Fibroblast of gingiva (primary cell): ENCODE measurements around the gene NHLH2.

ENCODE experiments used
- DNase-seq: peaks from one replicate; pipeline ENCODE4 v3.0.0-alpha.2; 2011; ENCODE audit warnings: low read depth

Gene NHLH2

DNA sequence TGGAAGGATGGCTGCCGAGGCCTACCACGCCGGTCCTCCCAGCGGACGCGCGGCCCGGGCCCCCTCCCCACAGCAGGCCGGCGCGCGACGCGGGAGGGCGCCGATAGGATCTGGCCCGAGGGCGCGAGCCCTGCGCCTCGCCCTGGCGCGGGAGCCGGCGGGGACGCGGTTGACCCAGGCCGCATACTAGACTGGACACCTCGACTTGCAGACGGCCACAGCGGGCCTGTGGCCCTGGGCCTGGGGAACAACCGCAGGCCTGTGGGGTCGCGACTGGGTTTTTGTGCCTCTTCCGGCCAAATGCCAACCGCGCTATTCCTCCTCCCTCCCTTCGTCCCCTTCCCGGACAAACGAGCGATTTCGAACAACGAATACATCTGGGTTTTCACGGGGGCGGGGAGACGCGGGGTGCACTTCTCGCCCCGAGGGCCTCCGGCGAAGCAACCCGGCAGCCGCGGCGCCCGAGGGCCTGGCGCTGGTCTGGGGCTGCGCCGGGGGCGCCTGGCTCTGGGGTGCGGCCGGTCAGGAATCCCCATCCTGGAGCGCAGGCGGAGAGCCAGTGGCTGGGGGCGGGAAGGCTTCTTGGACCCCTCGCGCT, 2.4 kb downstream of the NHLH2 start:
- no peak for DNase-seq

DNA sequence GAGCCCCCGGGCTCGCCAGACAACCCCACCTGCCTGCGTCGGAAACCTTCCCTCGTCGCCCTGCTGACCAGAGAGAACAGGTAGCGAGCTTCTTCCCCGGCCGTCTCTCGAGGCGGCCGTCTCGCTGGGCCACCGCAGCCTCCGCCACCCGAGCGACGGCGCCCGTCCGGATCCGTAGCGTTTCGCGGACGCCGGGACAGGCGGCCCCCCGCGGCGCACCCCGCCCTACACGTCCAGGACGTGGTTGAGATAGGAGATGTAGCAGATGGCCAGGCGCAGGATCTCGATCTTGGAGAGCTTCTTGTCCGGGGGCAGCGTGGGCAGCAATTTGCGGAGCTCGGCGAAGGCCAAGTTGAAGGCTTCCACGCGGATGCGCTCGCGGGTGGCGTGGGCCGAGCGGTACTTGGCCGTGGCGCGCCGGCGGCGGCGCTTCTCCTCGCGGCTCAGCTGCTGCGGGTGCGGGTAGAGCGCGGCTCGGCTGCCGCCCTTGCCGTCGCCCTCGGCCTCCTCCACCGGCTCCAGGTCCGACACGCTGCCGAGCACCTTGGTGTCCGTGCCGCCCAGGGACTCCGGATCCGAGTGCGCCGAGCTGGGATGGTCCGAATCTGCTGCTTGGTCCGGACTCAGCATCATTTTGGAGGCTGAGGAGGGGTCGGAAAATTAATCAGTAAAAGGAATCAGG, 3.0 kb downstream of the NHLH2 start:
- no peak for DNase-seq

DNA sequence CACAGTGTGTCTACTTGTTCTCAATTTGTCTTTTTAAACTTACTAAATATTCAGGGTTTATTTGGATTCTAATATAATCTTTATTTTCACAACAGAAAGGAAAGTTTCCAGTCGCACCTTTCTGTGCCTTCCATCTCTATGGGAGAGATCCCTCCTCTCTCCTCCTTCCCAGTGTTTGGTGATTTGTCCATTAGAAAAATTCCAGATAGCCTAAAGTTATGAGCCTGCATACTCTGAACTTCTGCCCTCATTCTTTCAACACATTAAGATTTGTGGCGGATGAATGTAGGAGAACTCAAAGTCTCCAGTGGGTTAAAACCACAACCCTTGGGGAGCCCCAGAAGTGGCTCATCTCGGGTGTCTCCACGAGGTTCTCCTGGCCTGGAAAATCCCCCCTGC, 3.6 kb downstream of the NHLH2 start:
- no peak for DNase-seq

DNA sequence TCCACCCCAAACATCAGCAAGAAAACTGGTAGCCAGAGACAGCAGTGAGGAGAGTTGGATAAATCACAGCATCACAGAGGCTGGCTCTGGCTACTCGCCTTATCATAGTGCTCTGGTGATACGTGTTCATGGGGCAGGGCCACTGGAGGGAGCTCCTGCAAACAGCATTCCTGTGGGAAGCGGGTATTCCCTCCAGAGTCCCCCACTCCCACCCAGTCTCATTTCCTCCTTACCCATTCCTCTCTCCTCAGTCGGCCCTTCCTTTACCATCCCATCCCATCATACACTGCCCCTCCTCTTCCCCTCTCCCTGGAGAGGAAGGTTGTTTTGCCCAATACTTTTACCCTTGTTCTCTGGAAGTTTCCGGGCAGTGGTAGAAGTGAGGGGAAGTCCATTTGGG, 7.1 kb downstream of the NHLH2 start:
- no peak for DNase-seq

DNA sequence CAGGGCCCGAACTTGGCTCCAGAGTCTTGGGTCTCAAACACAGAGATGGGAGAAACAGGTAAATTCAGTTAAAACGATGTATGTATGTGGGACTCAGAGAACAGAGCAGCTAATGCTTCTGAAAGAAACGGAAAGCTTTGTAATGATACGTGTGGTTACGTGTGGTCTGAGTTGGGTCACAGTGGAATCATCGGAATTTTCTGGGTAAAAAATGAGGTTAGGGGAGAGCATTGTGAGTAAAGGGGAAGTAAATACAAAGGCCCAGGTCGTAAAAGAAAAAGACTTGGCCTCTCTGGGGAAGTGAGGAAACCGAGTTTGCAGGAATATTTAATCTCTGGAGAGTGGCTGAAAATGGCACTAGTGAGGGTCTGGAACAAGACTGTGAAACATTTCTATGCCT, 8.3 kb downstream of the NHLH2 start:
- DNase-seq, result no peak

DNA sequence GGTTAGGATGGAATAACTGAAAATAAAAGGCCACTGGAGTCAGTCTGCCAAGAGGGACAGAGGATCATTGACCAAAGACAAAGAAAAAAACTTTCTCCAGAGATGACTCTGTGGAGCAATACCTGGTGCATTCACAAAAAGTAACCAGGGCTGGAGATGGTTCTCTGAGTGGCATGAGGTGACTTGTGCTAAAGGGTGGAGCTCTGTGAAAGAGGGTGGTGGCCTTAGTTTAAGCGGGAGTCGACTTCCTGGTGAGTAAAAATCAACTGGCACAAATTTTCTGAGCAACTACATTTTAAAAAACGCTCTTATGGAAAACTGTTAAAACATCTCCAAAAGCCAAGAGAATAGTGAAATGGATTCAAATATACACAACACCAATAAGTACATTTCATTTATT, 10.0 kb downstream of the NHLH2 start:
- no peak for DNase-seq

DNA sequence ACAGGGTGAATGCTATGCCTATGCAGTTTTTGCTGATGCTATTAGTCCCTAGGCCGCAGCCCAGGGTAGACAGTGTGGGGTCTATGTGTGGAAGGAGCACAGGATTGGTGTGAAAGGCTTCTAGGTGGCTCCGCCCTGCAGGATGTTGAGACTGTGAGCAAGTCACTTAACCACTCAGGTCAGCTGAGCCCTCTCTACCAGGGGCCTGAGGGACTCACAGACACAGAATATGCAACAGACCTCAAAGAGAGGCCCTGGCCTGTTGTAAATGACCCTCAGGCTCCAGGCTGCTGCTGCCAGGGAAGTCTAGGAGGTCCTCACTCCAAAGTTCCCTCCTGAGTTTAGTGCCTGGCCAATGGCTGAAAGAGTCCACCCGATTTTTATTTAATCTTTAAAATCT, 11.0 kb downstream of the NHLH2 start:
- DNase-seq, result no peak

DNA sequence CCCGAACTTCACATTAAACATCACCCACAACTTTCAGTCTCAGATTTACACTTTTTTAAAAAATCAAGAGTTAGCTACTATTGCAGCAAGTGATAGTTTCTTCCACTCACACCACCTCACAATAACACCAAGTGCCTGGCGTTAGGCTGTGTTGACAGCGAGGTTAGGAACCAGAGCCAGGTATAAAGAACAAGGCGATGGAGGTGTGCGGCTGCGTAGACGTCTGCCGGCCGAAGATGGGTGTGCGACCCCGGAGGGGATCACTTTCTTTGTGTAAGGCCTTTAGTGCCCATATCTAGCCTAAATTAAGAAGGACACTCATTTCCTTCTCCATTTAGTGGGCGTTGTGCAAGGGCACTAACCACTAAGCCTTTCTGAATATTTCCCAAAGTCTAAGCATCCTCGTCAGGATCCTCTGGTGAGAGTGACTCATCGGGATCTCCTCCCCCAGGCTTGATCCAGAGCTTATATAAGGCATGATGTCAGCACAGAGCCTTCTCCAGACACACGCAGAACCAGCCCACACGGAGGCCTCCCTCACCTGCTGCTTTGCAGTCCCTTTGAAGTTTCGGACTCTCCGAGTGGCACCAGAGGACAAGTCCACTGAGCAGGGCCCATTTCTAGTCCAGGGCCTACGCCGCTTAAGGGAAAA, 11.8 kb downstream of the NHLH2 start:
- DNase-seq, result peak; percentile 54

DNA sequence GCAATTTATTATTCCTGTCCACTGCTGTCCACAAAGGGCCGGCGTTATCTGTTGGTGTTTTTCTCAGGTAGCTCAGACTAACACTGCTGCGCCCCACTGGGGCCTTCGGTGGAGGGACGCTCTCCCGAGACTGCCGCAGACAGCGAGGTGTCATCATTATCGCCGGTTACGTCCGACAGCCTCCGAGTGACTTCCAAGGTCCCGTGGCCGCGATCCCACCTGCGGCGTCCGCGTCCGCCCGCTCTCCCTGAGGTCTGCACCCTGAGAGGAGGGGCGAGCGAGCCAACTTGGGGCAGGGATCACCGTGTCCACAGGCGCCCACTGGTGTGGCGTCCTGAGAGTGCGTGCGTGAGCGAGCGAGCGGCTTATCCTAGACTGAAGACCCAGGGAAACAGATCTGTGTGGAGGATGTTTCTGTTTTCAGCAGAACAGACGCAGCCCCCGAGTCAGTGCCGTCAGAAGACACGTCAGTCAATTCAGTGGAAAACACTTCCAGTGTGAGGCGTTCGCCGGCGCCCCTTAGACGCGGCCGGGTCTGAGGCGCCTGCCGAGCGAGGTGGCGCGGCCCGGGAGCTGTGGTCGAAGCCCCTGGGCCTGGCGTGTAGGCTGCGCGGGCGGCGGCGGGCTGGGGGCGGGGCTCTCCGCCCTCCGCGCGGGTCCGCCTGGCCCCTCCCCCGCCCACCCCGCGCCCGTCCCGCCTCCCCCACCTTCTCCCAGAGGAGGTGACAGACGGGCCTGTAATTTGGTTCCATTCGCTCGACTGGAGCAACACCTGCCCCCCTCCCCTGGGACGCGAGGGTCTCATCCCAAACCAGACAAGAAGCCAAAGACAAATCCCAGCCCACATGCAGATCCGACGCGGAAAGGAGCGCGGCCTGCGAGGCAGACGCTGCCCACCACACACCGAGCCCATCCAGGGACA, 12.6 kb downstream of the NHLH2 start:
- DNase-seq, result no peak

DNA sequence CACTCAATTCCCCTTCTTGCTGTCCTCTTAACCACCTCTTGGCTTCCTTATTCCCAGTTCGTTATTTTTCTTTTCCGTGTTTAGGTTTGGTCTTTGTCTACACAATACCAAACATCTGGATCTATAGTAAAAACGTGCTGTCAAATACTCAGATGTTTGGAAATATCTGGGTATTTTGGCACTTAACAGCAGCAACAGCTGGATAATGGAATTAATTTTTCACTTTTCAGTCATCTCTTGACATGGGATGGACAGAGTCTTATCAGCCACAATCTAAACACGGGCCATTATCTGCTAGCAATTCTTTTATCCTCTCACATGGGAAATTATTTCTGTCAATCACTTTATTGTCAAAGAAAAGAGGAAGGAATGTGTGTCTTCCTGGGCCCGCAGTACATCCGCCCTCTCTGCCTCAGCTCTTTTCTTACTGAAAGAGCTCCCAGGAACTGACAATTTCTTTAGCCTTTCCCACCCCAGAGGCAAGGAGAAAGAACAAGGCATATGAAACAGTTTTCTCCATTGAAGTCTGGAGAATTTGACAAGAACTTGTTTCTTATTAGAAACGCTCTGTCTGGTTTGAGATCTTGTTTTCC, 13.4 kb downstream of the NHLH2 start:
- no peak for DNase-seq

DNA sequence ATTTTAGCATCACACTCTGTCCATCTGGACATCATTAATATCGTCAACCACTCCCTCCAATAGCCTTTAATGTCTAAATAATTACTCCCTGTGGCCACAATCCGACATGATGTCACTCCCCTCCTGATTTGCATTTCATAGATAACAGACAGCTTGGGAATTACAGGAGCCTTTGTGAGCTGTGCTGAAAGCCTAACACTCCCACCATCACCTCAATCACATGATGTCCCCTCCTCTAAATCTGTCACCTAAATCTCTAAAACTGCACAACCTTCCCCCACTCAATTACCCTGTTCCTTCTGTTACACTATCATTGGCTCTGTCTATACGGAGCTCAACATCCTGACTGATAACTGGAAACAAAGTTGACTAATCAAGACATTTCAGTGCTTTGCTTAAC, 14.3 kb downstream of the NHLH2 start:
- no peak for DNase-seq

DNA sequence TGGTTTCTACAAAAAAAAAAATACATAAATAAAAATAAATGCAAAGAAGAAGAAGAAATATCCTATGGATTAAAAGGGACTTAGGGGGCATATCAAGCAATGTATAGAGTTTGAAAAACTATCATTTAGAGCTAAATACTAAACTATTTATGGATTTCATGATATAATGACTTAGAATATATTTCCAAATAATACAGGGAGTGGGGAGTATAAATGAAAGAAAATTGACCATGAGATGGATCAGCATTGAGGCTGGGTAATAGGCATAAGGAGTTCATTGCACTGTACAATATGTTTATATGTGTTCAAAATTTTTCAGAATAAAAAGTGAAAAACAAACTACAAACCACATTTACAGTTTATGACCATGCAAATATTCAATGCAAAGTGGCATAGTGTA, 18.8 kb downstream of the NHLH2 start:
- DNase-seq, result no peak

DNA sequence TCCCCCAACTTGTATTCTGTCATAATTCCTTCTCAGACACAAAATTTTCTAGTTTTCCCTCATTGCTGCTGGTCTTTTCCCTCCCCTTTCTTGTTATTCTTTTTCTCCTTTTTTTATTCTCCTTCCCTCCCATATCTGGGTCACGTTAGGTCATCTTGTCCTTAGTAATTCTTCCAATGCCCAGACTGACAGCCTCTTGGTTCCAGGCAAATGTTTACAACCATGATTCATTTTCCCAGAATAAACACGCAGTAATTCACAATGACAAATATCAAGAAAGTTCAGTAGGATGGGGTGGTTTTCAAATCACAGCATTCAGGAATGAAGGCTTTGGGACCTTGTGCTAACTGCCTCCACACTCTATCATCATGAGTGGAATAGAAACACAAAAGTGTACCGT, 25.2 kb downstream of the NHLH2 start:
- no peak for DNase-seq

DNA sequence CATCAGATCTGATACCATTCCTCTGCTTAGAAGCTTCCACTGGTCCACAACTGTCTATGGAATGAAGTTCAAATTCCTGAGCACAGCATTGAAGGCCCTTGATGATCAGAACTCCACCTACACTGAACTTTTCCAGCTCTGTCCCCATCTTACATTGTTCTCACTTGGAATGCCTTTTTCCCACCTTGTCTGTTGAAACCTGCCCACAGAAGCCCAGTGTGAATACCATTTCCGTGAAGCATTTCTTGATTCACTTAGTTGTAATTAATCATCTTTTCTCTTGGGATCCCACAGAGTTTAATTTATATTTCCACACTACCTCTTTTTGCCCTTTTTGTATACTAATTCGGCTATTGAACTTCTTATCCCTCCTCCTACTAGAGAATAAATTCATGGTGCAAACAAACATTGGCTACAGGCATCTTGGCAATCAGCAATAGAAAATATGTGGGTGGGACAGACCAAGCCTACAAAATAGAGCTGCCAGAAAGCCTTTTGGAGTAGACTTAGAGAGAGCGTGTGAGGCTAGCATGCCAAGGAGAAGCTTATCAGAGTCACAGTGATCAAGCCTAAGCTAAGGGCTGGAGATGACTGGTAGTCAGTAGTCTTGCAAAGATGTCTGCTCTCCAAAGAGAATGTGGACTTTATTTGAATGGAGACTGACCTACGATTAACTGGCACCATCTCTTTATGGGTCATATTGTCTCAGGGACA, 26.1 kb downstream of the NHLH2 start:
- DNase-seq, result no peak

DNA sequence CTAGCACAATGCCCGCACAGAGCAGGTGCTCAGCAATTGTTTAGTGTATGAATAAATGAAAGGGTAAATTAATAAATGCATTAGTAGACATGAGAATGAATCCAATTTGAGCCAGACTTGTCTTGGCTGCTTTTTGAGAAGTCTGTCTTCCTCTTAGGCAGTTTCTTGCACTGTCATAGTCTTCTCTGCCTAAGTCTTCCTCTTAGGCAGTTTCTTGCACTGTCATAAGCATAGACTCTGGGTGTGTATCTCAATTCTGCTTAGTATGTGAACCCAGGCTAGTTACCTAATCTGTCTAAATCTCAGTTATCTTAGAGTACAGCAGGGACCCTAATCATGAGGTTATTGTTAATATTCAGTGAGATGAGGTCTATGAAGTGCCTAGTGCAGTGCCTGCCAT, 27.2 kb downstream of the NHLH2 start:
- no peak for DNase-seq

DNA sequence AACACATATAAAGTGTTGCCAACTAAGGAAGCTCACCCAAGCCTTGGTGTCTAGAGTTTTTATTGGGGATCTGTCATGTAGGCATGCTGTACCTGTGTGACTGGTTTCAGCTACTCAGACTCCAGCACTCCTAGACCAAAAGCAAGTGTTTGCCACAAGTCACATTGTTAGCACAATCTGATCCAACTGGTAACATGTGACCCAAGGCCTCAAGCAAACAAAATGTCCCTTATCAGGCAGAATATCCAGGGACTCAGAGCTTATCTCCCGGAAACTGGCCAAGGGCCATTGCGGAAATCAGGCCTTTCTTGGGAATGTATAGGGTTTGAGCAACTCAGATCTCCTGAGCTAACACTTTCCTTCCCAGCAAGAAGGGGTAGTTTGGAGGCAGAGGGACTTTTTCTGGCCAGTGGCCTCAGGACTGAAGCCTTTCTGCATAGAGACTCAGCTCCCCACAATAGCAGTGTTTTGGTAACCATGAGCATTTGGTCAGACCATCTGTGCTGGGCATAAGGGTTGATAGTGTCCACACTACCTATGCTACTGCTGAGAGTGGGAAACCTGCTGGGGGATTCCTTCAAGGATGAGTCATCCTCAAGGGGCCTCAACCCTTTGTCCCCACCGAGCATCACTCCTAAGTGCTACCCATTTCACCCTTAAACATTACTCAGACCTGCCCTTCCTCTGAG, 29.6 kb downstream of the NHLH2 start:
- no peak for DNase-seq

DNA sequence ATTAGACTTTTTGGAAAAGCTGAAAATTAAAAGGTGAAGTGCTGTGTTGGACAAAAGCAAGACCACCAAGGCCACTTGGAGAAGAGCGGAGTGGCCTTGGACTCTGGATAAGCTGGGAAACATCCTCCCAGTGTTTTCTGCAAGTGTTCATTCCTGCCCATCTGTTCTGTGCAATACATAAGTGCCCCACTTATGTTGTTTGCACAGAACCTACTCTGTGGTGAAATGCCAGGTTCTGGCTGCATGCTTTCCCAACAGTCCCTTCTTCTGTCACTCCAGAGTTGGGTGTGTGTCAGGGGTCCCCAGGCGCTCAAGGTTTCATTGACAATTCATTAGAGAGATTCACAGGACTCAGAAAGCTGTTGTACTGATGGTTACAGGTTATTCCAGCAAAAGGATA, 30.3 kb downstream of the NHLH2 start:
- DNase-seq, result no peak

DNA sequence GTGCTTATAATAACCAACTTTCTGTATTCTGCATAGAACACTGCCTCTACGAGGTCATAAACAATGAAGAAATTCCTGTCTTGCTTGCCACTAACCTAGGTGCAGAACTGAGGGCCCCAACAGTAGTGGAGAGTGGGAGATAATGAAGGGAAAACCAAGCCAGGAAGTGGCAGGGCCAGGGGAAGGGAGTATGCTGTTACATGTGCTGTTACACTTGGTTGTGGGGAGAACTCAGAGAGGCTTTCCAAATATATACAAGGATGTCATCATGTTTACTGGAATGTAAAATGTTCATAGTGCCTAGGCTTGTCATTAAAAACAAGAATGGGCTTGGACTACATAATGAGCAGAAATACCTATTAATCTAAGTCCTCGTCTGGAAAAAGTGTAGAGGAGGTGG, 31.1 kb downstream of the NHLH2 start:
- no peak for DNase-seq

DNA sequence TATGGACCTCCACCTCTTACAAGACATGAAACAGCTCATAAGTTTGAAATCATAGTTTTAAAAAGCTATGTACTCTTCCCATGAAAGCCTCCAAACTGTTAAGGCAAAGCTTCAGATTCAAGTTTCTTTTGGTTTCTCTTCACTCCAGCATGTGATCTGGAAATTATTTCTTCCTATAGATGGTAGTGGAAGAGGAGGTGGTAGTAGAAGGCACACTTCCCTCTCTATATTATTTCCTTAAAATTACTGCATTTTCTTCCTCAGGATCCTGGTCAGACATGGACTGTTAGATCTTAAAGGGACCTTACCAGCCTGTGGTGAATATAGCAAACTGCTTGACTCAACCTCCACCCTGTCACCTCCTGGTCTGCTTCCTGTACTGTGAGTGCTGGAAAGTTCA, 31.9 kb downstream of the NHLH2 start:
- no peak for DNase-seq

DNA sequence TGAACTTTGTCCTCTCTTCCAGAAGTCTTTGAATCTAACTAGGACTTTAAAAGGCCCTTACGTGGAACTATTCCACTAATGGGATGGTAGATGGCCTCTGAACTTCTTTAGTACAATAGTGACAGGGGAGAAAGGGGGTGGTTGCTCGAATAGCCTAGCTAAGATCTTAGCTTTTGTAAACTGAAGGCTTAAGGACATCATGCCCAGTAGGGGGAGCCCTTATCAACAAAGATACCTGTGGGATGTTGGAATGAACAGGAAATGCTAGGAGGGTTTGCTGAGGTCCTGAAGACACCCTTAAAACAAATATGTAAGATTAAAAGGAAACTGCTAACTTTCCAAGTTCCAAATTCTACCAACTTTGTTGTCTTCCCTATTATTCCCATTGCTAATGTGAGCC, 33.2 kb downstream of the NHLH2 start:
- DNase-seq, result peak; percentile 61

DNA sequence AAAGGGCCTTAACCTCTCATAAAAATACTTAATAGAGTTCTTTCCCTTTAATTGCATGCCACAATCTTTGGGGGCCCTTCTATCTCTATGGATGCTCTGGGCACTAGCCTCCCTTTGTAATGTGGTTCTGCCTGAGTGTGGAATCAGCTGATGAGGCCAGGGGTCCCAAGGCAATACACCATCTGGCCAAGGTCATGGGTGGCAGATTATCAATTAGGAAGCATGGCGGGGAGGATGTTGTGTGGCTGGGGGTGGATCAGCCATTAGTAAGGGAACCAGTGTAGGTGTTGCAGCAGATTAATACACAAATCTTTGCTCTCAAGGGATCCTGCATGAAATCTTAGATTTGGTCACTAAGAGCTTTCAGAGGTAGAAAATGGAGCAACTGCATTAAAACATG, 35.3 kb downstream of the NHLH2 start:
- DNase-seq, result no peak
